Brain microvascular endothelial cell (primary cell): ENCODE measurements around the gene RCAN3.

Source experiments
- DNase-seq: peaks from one replicate; pipeline ENCODE4 v3.0.0-alpha.2; 2020
- H3K27ac ChIP-seq: fragments of 250-450 bp; sonication (Bioruptor Pico); 2 replicates; pipeline ENCODE4 v1.5.1; 2020; ENCODE audit warnings: mild to moderate bottlenecking, moderate library complexity
- H3K27me3 ChIP-seq: fragments of 250-450 bp; sonication (Bioruptor Pico); replicated peaks from 2 replicates; pipeline ENCODE4 v1.5.1; 2020; ENCODE audit warnings: mild to moderate bottlenecking
- H3K36me3 ChIP-seq: fragments of 250-450 bp; sonication (Bioruptor Pico); replicated peaks from 2 replicates; pipeline ENCODE4 v1.5.1; 2020; ENCODE audit warnings: mild to moderate bottlenecking
- H3K4me3 ChIP-seq: 2 replicates; pipeline ENCODE4 v1.5.1; 2011; ENCODE audit warnings: low read depth, mild to moderate bottlenecking, control low read depth, low read length, moderate library complexity
- CTCF ChIP-seq: IDR thresholded peaks from 2 replicates; pipeline ENCODE4 v1.5.1; 2011; ENCODE audit warnings: low read depth, mild to moderate bottlenecking, moderate library complexity, low read length, control low read depth, inconsistent platforms; ENCODE audit errors: missing control alignments
- in situ Hi-C: cut with HindIII; loops from 2 replicates; pipeline ENCODE4 v1.10.0; 2017; ENCODE audit warnings: low sequenced_read_pairs, low pct_ligation_motif_present

RCAN3 gene

GRCh38 chr1:24588573-24588972, 85.9 kb downstream of the RCAN3 start:
- no peaks in the 10 kb centered on the region for H3K36me3 ChIP-seq
- H3K4me3 ChIP-seq = no peak overlapping the region
- no peak for TF ChIP-seq CTCF
- H3K27me3 ChIP-seq = no peaks in the 10 kb centered on the region
- no peak overlapping the region for H3K27ac ChIP-seq
- in situ Hi-C loops = no loop called here
- DNase-seq = no peak

GRCh38 chr1:24589200-24589599, 86.6 kb downstream of the RCAN3 start:
- no peak for DNase-seq
- in situ Hi-C loops = no loop called here
- no peak overlapping the region for H3K27ac ChIP-seq
- no peak for TF ChIP-seq CTCF
- no peak overlapping the region for H3K4me3 ChIP-seq
- no peaks in the 10 kb centered on the region for H3K36me3 ChIP-seq
- no peaks in the 10 kb centered on the region for H3K27me3 ChIP-seq
